Panc1 (cell line): ENCODE measurements around the gene SERHL2.
"Not testable (repeated sequence)": the region's sequence is repeated elsewhere in the genome, so short reads cannot be mapped to it uniquely, and the experiment has no call there.

Source experiments
- POLR2AphosphoS5 ChIP-seq: IDR thresholded peaks from 2 replicates; pipeline ENCODE4 v1.6.1; 2012; ENCODE audit warnings: mild to moderate bottlenecking, low read depth, low read length, moderate library complexity
- SIN3A ChIP-seq: IDR thresholded peaks from 2 replicates; pipeline ENCODE4 v1.6.1; 2012; ENCODE audit warnings: low read depth, mild to moderate bottlenecking, low read length, moderate library complexity, borderline replicate concordance; ENCODE audit not compliant: insufficient read depth
- TCF7L2 ChIP-seq: IDR thresholded peaks from 2 replicates; pipeline ENCODE4 v1.6.1; 2011; ENCODE audit warnings: mild to moderate bottlenecking, low read depth, low read length, inconsistent platforms
- TF ChIP-seq, protein P1 (sequence below): fragments of 450-650 bp; IDR thresholded peaks from 2 replicates; pipeline ENCODE4 v1.5.1; 2017; ENCODE audit warnings: mild to moderate bottlenecking

- not testable (repeated sequence) for TF ChIP-seq TCF7L2, SIN3A, POLR2AphosphoS5
- TF ChIP-seq, protein P1, sequence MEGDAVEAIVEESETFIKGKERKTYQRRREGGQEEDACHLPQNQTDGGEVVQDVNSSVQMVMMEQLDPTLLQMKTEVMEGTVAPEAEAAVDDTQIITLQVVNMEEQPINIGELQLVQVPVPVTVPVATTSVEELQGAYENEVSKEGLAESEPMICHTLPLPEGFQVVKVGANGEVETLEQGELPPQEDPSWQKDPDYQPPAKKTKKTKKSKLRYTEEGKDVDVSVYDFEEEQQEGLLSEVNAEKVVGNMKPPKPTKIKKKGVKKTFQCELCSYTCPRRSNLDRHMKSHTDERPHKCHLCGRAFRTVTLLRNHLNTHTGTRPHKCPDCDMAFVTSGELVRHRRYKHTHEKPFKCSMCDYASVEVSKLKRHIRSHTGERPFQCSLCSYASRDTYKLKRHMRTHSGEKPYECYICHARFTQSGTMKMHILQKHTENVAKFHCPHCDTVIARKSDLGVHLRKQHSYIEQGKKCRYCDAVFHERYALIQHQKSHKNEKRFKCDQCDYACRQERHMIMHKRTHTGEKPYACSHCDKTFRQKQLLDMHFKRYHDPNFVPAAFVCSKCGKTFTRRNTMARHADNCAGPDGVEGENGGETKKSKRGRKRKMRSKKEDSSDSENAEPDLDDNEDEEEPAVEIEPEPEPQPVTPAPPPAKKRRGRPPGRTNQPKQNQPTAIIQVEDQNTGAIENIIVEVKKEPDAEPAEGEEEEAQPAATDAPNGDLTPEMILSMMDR: not testable (repeated sequence)
Measured at GRCh38 chr22:42515304-42515703, 38.5 kb upstream of the SERHL2 start.
